Measurements from ENCODE around the gene HEXD. TPM values are rescaled to one million over a fixed set of nuclear protein-coding genes. Genes with fewer than 3 reads are reported as not detected.

Gene HEXD
- total RNA-seq, 1 experiment from 2014 or later, result 14.2 TPM

Other genes with a start within 250 kb of the HEXD start
- gene CCDC57, start 205.5 kb upstream of the HEXD start, total RNA-seq (2014; rRNA removed; shearing (Covaris generic)), result 23.5 and 24.6 TPM in 2 replicates
- gene SLC16A3, start 189.3 kb upstream of the HEXD start, total RNA-seq (2014; rRNA removed; shearing (Covaris generic)), result 11.0 and 13.2 TPM in 2 replicates
- gene CSNK1D, start 144.6 kb upstream of the HEXD start, total RNA-seq (2014; rRNA removed; shearing (Covaris generic)), result 70.5 and 88.7 TPM in 2 replicates
- 4.8 and 6.3 TPM in 2 replicates for gene CD7, start 100.7 kb upstream of the HEXD start, total RNA-seq (2014; rRNA removed; shearing (Covaris generic))
- 0.36 and 1.1 TPM in 2 replicates for gene SECTM1, start 84.6 kb upstream of the HEXD start, total RNA-seq (2014; rRNA removed; shearing (Covaris generic))
- gene TEX19, start 59.1 kb upstream of the HEXD start, total RNA-seq (2014; rRNA removed; shearing (Covaris generic)), result 1.0 and 1.4 TPM in 2 replicates
- gene UTS2R, start 46.6 kb upstream of the HEXD start, total RNA-seq (2014; rRNA removed; shearing (Covaris generic)), result 8.0 and 8.3 TPM in 2 replicates
- gene OGFOD3, start 239 bp downstream of the HEXD start, total RNA-seq (2014; rRNA removed; shearing (Covaris generic)), result 142 and 144 TPM in 2 replicates
- gene CYBC1, start 32.4 kb downstream of the HEXD start, total RNA-seq (2014; rRNA removed; shearing (Covaris generic)), result 62.8 and 69.7 TPM in 2 replicates
- 150 and 156 TPM in 2 replicates for gene NARF, start 40.4 kb downstream of the HEXD start, total RNA-seq (2014; rRNA removed; shearing (Covaris generic))
- gene FOXK2, start 101.4 kb downstream of the HEXD start, total RNA-seq (2014; rRNA removed; shearing (Covaris generic)), result 87.6 and 95.0 TPM in 2 replicates
- 167 and 171 TPM in 2 replicates for gene WDR45B, start 230.1 kb downstream of the HEXD start, total RNA-seq (2014; rRNA removed; shearing (Covaris generic))

Measured in SJCRH30 (cell line).